WERI-Rb-1 (cell line): Measurements from ENCODE around the gene LRGUK.

ENCODE experiments used
- DNase-seq: peaks from one replicate; pipeline ENCODE4 v3.0.0-alpha.2; 2020
- H3K27ac ChIP-seq: fragments of 250-450 bp; sonication (Bioruptor Pico); 2 replicates; pipeline ENCODE4 v1.5.1; 2020; ENCODE audit warnings: mild to moderate bottlenecking, moderate library complexity
- H3K27me3 ChIP-seq: fragments of 250-450 bp; sonication (Bioruptor Pico); 2 replicates; pipeline ENCODE4 v1.5.1; 2021; ENCODE audit warnings: mild to moderate bottlenecking, low read depth, moderate library complexity; ENCODE audit not compliant: insufficient read depth, severe bottlenecking
- H3K36me3 ChIP-seq: fragments of 250-450 bp; sonication (Bioruptor Pico); 2 replicates; pipeline ENCODE4 v1.5.1; 2020; ENCODE audit warnings: mild to moderate bottlenecking, moderate library complexity
- H3K4me3 ChIP-seq: 2 replicates; pipeline ENCODE4 v1.5.1; 2011; ENCODE audit warnings: low read depth, mild to moderate bottlenecking, control low read depth, low read length
- H3K9me3 ChIP-seq: fragments of 250-450 bp; sonication (Bioruptor Pico); 2 replicates; pipeline ENCODE4 v1.5.1; 2021; ENCODE audit warnings: mild to moderate bottlenecking, moderate library complexity; ENCODE audit not compliant: severe bottlenecking
- CTCF ChIP-seq: IDR thresholded peaks from 2 replicates; pipeline ENCODE4 v1.5.1; 2011; ENCODE audit warnings: low read depth, mild to moderate bottlenecking, control low read depth, inconsistent platforms, low read length

The LRGUK gene

GRCh38 chr7:134120405-134120804, 6.7 kb upstream of the LRGUK start:
- no peak for DNase-seq
- no peak for TF ChIP-seq CTCF
- H3K27me3 ChIP-seq: no peaks in the 10 kb centered on the region
- no peak overlapping the region for H3K4me3 ChIP-seq
- no peak overlapping the region for H3K27ac ChIP-seq
- no peaks in the 10 kb centered on the region for H3K36me3 ChIP-seq
- H3K9me3 ChIP-seq: no peaks in the 10 kb centered on the region

DNA sequence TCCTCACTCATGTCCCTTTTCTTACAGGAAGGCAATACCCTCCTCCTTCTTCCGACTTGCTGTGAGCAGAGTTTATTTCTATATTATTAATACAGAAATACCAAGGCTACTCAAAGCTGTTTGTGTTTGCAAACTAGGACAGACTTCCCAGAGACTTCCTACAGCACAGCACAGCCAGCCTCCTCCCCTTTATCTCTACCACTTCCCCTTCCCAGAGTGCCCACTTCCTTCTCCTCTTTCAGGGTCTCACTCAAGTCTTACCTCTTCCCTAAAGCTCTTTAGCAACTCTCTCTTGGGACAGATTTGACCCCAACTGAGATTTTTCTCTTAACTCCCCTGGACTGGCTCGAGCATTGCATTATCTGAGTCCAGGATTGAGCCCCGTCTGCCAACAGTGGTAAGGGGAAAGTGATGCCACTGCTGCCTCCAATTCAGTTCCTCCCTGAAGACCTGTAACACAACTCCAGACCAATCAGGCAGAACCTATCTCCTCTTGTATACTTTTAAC, 5.5 kb upstream of the LRGUK start:
- Histone ChIP-seq H3K27ac (no peak overlapping the region), H3K9me3 (no peaks in the 10 kb centered on the region), H3K27me3 (no peaks in the 10 kb centered on the region), H3K36me3 (no peaks in the 10 kb centered on the region), H3K4me3 (no peak overlapping the region)
- no peak for TF ChIP-seq CTCF
- no peak for DNase-seq

- TF ChIP-seq CTCF: no peak
- H3K4me3 ChIP-seq: no peak overlapping the region
- DNase-seq: no peak
- H3K36me3 ChIP-seq: no peaks in the 10 kb centered on the region
- no peaks in the 10 kb centered on the region for H3K9me3 ChIP-seq
- H3K27me3 ChIP-seq: no peaks in the 10 kb centered on the region
- H3K27ac ChIP-seq: no peak overlapping the region
Measured at GRCh38 chr7:134122980-134123379, 4.2 kb upstream of the LRGUK start.

- H3K9me3 ChIP-seq: no peaks in the 10 kb centered on the region
- no peak for TF ChIP-seq CTCF
- H3K27me3 ChIP-seq: no peaks in the 10 kb centered on the region
- DNase-seq: no peak
- H3K4me3 ChIP-seq: no peak overlapping the region
- no peaks in the 10 kb centered on the region for H3K36me3 ChIP-seq
- H3K27ac ChIP-seq: no peak overlapping the region
Measured at GRCh38 chr7:134126146-134126545, 994 bp upstream of the LRGUK start.

- TF ChIP-seq CTCF: no peak
- H3K9me3 ChIP-seq: no peaks in the 10 kb centered on the region
- peak overlapping the region; percentile 58 for H3K4me3 ChIP-seq
- H3K27me3 ChIP-seq: no peaks in the 10 kb centered on the region
- no peak for DNase-seq
- H3K27ac ChIP-seq: no peak overlapping the region
- no peaks in the 10 kb centered on the region for H3K36me3 ChIP-seq
Measured at GRCh38 chr7:134126596-134126965, 559 bp upstream of the LRGUK start.

- Histone ChIP-seq H3K9me3 (no peaks in the 10 kb centered on the region), H3K27me3 (no peaks in the 10 kb centered on the region), H3K27ac (no peak overlapping the region), H3K4me3 (no peak overlapping the region), H3K36me3 (no peaks in the 10 kb centered on the region)
- DNase-seq: no peak
- TF ChIP-seq CTCF: no peak
Measured at GRCh38 chr7:134128829-134129228, 1.7 kb downstream of the LRGUK start.
